ENCODE measurements around the gene S1PR3.

S1PR3 gene

GRCh38 chr9:88969646-88970373 lies 21.5 kb upstream of the S1PR3 start:
- DNase-seq = no peak

- DNase-seq = no peak
These were observed 19.9 kb upstream of the S1PR3 start for GRCh38 chr9:88971131-88971960.

- no peak for DNase-seq
These were observed 18.9 kb upstream of the S1PR3 start for GRCh38 chr9:88972401-88972800.

DNA sequence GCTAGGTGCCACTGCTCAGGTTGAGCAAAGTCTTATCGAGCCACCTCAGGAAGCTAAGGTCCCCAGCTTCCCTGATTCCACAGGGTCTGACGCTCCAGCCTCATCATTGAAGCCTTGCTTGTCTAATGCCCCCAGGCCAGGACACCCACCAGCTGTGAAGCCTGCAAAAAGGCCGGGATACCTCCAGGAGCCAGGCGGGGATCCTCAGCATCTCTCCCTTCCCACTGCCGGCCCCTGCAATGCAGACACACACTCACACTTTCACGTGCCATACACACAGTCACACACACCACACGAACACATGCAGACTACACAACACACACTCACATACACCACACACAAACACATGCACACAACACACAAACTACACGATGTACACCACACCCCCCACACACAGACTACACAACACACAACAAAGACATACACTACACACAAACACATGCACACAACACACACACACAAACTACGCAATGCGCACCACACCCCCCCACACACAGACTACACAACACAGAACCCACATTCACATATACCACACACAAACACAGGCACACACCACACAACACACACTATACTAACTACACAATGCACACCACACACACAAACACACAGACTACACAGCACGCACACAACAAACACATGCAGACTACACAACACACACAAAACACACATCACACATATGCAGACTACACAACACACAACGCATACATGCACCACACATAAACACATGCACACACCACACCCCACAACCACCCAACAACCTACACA lies 17.8 kb upstream of the S1PR3 start:
- DNase-seq = no peak

- DNase-seq = no peak
These were observed 16.6 kb upstream of the S1PR3 start for GRCh38 chr9:88974641-88975040.

DNA sequence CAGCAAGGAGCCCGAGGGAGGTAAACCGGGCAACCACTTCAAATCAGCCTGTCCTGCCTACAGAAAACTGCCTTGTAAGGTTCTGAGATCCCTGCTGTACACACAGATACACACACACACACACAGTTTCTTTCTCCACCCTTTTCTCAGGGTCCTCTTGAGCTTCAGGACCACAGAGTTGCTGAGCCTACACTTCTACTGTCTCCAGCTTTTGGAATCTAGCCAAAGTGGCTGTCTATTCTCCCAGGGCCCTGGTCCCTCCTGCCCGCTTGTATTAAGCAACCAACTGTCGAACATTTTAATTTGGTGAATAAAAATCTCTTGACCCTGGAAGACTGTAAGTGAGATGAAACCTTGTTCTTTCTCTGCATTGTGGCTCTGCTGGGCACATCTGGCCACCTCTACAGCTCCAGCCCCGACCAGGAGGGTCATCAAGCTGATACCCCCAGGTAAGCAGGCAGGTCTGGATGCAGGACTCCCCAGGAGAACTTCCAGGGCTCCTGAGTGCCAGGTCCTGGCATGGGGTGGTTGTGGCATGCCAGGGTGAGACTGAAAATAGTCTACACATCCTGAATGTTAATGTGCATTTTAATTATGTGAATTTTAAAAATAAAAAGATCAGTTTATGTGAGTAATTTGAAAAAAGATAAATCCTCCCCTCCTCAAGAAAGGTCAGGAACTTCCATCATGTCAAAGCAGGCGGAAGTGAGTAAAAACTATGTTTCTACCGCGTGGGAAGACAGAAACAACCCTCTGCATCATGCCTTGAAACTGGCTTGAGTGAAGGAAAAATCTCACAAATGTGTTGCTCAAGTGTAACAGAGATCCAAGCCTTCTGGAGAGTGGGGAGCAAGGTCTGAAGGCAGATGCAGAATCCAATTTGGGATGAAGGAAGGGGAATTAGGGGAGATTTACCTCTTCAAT lies 15.0 kb upstream of the S1PR3 start:
- DNase-seq = no peak

- no peak for DNase-seq
These were observed 14.4 kb upstream of the S1PR3 start for GRCh38 chr9:88976890-88977257.

GRCh38 chr9:88978034-88978433 lies 13.2 kb upstream of the S1PR3 start:
- DNase-seq = no peak

DNA sequence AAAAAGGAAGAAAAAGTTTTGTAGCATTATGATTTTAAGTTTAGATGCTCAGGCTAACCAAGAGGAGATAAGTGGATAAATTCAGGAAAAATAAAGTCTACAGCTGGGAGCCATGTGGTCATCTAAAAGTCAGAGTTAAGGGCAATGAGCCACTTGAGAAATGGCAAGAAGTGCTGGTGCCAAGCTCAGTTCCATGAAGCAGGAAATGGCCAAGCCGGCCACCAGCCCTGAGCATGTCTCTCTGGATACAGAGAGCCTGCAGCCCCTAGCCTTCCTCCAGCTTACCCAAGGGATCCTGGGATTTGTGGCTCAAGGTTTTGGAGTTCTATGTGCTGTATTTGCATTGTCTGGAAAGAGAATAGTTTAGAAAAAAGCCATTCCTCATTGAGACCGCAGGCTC lies 12.2 kb upstream of the S1PR3 start:
- DNase-seq = no peak

DNA sequence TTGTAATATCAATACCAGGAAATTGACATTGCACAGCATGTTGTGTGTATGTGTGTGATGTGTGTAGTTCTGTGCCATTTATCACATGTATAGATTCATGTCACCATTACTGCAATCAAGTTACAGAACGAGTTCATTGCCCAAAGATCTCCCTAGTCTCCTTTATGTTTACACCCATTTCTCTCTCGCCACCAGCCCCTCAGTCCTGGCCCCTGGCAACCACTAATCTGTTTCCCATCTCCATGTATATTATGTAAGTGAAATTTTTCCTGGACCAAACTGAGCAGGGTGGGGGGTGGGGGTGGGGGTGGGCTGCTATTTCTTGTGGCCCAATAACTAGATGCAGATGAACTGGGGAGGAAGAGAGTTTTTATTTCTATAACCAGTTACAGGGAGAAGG lies 11.5 kb upstream of the S1PR3 start:
- no peak for DNase-seq

GRCh38 chr9:88980740-88981203 lies 10.5 kb upstream of the S1PR3 start:
- DNase-seq = no peak

- no peak for DNase-seq
These were observed 7.3 kb upstream of the S1PR3 start for GRCh38 chr9:88983865-88984542.

GRCh38 chr9:88984543-88984883 lies 6.8 kb upstream of the S1PR3 start:
- no peak for DNase-seq

DNA sequence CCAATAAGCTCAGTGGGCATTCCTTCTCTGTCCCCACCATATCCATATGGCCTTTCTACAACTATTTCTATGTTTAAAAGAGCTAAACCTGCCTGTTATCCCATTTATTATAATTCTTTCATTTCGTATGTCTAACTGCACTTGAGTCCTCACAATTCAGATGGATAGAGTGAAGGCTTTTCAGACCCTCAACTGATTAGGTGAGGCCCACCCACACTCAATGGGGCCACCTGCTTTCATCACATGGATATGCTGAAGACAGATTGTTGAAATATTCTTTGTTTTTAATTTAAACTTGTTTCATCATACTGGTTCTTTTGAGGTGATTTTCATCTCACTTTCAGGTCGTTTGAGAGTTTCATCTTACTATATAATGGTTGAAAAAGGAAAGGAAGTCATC lies 5.7 kb upstream of the S1PR3 start:
- no peak for DNase-seq

- DNase-seq = no peak
These were observed 4.5 kb upstream of the S1PR3 start for GRCh38 chr9:88986776-88987175.

DNA sequence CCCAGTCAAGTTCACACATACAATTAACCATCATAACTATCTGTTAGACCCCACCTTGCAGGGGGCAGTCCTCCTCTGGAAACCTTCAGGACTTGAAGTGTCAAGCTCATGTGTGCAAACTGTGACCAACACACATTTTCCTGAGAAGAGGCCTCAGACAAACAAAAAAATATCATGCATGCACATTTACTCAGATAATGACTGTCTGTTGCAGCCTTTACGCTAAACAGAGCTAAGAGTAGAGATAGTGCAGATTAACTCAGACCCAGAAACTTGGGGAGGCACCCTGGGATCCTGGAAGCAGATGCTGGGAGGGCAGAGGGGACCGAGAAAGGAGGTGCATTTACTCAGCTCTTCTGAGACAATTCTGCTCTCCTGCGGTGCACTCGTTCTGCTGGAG lies 3.6 kb upstream of the S1PR3 start:
- no peak for DNase-seq

DNA sequence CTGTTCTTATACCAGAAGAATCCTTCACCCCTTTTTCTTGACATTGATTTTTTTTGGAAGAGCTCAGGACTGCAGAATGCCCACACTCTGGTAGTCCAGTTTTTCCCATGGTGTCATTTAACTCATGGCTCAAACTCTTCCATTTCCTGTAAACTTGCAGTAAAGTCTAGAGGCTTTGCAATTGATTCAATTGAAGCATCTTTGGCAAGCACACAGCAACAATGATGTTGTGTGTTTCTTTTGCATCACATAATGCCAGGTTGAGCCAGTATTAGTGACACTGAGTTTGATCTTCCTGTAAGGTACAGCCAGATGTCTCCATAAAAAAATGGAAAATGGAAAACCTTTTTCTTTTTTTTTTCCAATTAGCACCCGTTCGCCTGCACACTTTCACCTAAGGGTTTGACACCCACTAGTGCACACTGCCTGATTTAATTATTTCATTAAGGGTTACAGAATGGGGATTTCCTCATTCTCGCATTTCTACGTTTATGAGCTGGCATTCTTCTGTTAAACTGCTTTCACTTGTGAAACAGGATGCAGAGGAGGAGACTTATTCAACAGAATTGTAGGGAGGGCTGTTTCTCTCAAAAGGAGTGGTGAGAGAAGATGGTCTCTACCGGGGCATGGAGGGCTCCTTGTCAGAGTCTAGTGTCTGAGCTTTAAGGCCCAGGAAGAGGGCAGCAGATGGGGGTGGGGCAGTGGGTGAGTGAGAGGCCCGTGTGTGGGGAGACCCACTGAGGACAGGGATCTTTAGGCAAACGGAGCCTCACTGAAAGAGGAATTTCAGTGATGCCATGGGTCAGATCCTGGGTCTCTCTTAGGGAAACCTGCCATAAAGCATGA lies 2.2 kb upstream of the S1PR3 start:
- peak in 1 of 2 donors; percentile 17 for DNase-seq

DNA sequence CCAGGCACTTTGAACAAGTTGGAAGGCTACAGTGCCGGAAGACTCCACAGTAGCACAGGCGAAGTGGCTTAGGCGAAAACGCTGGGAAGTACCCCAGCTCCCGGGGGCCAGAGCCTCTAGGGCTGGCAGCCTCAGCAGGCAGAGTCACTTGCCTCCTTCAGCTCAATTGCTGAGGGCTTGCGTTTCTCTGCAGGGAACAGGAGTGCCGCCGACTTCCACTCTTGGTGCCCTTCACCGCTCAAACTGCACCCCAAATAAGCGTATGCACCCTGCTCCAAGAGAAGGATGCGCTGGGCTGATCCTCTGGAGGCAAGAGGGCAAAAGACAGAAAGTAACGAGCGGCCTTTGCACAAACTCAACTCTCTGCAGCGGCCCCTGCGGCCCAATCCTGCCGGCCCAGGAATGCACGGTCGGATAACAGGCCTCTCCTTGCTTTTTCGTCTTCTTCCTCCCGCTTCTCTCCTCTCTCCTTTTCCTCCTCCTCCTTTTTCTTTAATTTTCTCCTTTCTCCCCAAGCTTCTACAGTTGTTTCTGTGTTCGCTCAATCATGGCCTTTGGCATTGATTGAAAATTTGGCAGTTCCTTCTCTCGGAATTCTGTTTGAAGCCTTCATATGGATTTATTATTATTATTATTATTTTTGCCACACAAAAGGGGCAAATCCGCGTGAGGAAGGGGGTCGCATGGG lies 1.1 kb upstream of the S1PR3 start:
- DNase-seq = no peak

DNA sequence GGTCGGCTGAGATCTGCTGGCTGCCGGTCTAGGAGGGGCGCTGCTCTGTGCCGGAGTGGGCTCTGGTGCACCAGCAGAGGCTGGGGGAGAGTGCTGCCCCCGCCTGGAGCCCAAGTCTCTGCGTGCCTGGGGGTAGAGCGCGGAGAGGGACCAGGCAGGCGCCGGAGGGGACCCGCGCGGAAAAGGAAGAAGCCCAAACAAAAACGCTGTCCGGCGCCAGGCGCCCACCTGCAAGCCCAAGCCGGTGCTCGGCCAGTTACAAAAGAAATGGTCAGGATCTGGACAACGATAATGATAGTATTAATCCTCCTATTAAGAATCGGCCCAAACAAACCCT lies 571 bp upstream of the S1PR3 start:
- no peak for DNase-seq

DNA sequence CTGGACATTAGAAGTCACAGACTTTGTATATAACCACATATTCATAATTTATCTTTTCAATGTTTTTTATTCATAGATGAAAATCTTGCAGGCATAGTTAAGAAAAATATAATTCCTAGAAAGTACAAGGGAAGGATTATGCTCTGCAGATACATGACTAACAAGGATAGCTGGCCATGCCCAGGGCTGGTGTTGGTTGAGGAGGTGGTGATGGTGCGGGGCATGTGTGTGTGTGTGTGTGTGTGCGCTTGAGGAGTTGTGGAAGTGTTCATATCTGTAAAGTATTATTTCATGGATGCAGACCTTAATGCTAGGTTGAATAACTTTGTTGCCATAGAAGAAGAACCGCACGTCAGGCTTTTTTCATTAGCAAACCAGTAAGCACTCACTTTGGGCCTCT lies 1.3 kb downstream of the S1PR3 start:
- DNase-seq = no peak

- no peak for DNase-seq
These were observed 2.1 kb downstream of the S1PR3 start for GRCh38 chr9:88993327-88993726.
